DND-41 (cell line): ENCODE measurements around the gene BNC1.

Source experiments
- ATAC-seq: fragments of 200-7000 bp; cut with Tn5 transposase; 3 replicates; pipeline ENCODE4 v1.9.1; 2021; ENCODE audit warnings: low read depth; ENCODE audit not compliant: insufficient read depth
- DNase-seq: peaks from one replicate; pipeline ENCODE4 v3.0.0-alpha.2; 2020
- H2AFZ ChIP-seq: 2 replicates; pipeline ENCODE4 v1.6.0; 2012; ENCODE audit warnings: low read depth, low read length
- H3K27ac ChIP-seq: 2 replicates; pipeline ENCODE4 v1.5.1; 2012; ENCODE audit warnings: low read length, inconsistent platforms
- H3K27me3 ChIP-seq: fragments of 200-600 bp; sonication (generic); 2 replicates; pipeline ENCODE4 v1.6.0; 2012; ENCODE audit warnings: low read length, mild to moderate bottlenecking, inconsistent platforms; ENCODE audit not compliant: insufficient read depth, poor library complexity
- H3K36me3 ChIP-seq: 2 replicates; pipeline ENCODE4 v1.5.1; 2012; ENCODE audit warnings: low read length, inconsistent platforms; ENCODE audit not compliant: insufficient read depth
- H3K4me1 ChIP-seq: 2 replicates; pipeline ENCODE4 v1.5.1; 2012; ENCODE audit warnings: mild to moderate bottlenecking, low read length; ENCODE audit not compliant: insufficient read depth
- H3K4me2 ChIP-seq: 2 replicates; pipeline ENCODE4 v1.6.0; 2012; ENCODE audit warnings: mild to moderate bottlenecking, moderate library complexity, low read length, inconsistent platforms; ENCODE audit not compliant: insufficient read depth
- H3K4me3 ChIP-seq, 2 experiments: fragments of 200-600 bp in 1 of 2; shearing (Covaris generic) in 1 of 2; 2 replicates each; pipeline ENCODE4 v1.5.1; 2012 to 2016; ENCODE audit warnings: inconsistent platforms in 2 of 2, low read length in 2 of 2, mild to moderate bottlenecking in 2 of 2, low read depth in 1 of 2, moderate library complexity in 1 of 2
- H3K79me2 ChIP-seq: 2 replicates; pipeline ENCODE4 v1.6.0; 2012; ENCODE audit warnings: low read length, inconsistent platforms; ENCODE audit not compliant: insufficient read depth
- H3K9ac ChIP-seq: 2 replicates; pipeline ENCODE4 v1.6.0; 2012; ENCODE audit warnings: low read depth, mild to moderate bottlenecking, inconsistent platforms, low read length, moderate library complexity
- H3K9me3 ChIP-seq: 2 replicates; pipeline ENCODE4 v1.5.1; 2012; ENCODE audit warnings: low read length, moderate library complexity, mild to moderate bottlenecking, inconsistent platforms; ENCODE audit not compliant: insufficient read depth, severe bottlenecking
- H4K20me1 ChIP-seq: 2 replicates; pipeline ENCODE4 v1.6.0; 2012; ENCODE audit warnings: low read length; ENCODE audit not compliant: insufficient read depth
- EZH2 ChIP-seq: IDR thresholded peaks from 3 replicates; pipeline ENCODE4 v1.6.1; 2012; ENCODE audit warnings: borderline replicate concordance, low read depth, mild to moderate bottlenecking, moderate library complexity, low read length, inconsistent platforms; ENCODE audit not compliant: severe bottlenecking
- TF ChIP-seq, protein P1 (sequence below): IDR thresholded peaks from 2 replicates; pipeline ENCODE4 v1.5.1; 2012; ENCODE audit warnings: borderline replicate concordance, low read length, moderate library complexity, mild to moderate bottlenecking; ENCODE audit not compliant: poor library complexity, severe bottlenecking; ENCODE audit errors: extremely low read depth

Gene BNC1

DNA sequence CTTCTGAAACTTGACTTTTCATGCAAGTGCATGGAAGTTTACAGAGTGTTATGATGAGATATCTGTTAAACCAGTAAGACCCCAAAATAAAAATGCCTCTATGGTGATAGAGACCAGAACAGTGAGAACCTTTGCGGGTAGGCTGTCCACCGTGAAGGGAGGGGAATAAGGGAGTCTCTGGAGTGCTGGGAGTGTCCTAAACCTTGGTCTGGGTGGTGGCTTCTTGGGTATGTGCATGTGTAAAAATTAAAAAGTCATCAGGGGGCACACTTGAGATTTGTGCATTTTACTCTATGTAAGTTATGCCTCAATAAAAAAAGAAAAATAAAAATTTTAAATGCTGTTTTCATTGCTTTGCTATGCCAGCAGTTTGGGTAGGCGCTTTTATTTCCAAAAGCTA lies 38.2 kb upstream of the BNC1 start:
- TF ChIP-seq, protein P1, sequence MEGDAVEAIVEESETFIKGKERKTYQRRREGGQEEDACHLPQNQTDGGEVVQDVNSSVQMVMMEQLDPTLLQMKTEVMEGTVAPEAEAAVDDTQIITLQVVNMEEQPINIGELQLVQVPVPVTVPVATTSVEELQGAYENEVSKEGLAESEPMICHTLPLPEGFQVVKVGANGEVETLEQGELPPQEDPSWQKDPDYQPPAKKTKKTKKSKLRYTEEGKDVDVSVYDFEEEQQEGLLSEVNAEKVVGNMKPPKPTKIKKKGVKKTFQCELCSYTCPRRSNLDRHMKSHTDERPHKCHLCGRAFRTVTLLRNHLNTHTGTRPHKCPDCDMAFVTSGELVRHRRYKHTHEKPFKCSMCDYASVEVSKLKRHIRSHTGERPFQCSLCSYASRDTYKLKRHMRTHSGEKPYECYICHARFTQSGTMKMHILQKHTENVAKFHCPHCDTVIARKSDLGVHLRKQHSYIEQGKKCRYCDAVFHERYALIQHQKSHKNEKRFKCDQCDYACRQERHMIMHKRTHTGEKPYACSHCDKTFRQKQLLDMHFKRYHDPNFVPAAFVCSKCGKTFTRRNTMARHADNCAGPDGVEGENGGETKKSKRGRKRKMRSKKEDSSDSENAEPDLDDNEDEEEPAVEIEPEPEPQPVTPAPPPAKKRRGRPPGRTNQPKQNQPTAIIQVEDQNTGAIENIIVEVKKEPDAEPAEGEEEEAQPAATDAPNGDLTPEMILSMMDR, result no peak
- TF ChIP-seq EZH2, result no peak
- H3K4me2 ChIP-seq, result no peak overlapping the region
- no peak overlapping the region for H2AFZ ChIP-seq
- no peak overlapping the region for H3K4me3 ChIP-seq
- no peaks in the 10 kb centered on the region for H3K4me1 ChIP-seq
- no peak for ATAC-seq
- H3K27me3 ChIP-seq, result no peaks in the 10 kb centered on the region
- H3K79me2 ChIP-seq, result no peaks in the 10 kb centered on the region
- no peak for DNase-seq
- H3K27ac ChIP-seq, result no peak overlapping the region
- no peak overlapping the region for H3K9ac ChIP-seq
- no peaks in the 10 kb centered on the region for H3K9me3 ChIP-seq
- no peaks in the 10 kb centered on the region for H4K20me1 ChIP-seq
- no peaks in the 10 kb centered on the region for H3K36me3 ChIP-seq

DNA sequence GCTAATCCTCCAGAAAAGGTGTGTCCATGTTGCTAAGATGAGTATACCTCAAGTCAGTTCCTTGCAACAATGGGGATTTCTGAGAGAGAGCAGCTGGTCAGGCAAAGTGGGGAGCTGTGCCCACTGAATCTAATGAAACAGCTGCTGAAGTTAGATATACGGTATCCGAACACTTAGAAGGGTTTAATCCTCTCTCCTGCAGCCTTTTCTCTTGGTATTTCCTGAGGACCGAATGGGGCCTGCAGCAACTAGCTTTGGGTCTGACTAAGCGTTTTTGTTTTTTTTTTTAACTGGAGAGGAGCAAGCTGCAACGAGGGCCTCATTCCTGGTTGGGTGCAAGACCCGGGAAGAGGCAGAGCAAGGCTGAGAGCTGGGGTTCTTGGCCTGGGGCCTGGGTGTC lies 37.6 kb upstream of the BNC1 start:
- no peak overlapping the region for H3K4me3 ChIP-seq
- no peaks in the 10 kb centered on the region for H3K4me1 ChIP-seq
- TF ChIP-seq, protein P1, result no peak
- no peak for TF ChIP-seq EZH2
- no peaks in the 10 kb centered on the region for H4K20me1 ChIP-seq
- no peak overlapping the region for H3K9ac ChIP-seq
- no peaks in the 10 kb centered on the region for H3K27me3 ChIP-seq
- no peaks in the 10 kb centered on the region for H3K9me3 ChIP-seq
- ATAC-seq, result no peak
- no peak overlapping the region for H2AFZ ChIP-seq
- H3K27ac ChIP-seq, result no peak overlapping the region
- no peaks in the 10 kb centered on the region for H3K36me3 ChIP-seq
- H3K4me2 ChIP-seq, result no peak overlapping the region
- H3K79me2 ChIP-seq, result no peaks in the 10 kb centered on the region
- DNase-seq, result no peak

DNA sequence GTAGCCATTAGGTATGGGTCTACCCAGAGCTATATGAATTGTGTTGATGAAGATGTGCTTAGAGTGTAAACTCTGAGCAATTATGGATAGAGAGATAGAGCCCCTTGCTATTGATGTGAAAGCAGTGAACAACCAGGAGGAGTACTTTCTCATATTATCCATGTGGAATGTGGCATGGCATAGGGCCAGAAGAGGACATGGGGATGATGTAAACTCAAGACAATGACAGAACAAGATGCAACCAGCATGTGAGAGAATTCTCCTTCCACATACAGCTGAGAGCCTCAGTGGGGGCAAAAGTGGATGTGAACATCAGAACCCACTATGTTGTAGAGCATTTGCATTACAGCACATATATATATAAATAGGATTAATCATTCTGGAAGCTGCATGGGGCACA lies 36.4 kb upstream of the BNC1 start:
- H3K9me3 ChIP-seq, result no peaks in the 10 kb centered on the region
- H3K9ac ChIP-seq, result no peak overlapping the region
- H3K4me1 ChIP-seq, result no peaks in the 10 kb centered on the region
- no peak for DNase-seq
- no peak overlapping the region for H3K4me3 ChIP-seq
- H2AFZ ChIP-seq, result no peak overlapping the region
- no peaks in the 10 kb centered on the region for H3K36me3 ChIP-seq
- no peaks in the 10 kb centered on the region for H3K27me3 ChIP-seq
- no peaks in the 10 kb centered on the region for H4K20me1 ChIP-seq
- no peak for ATAC-seq
- TF ChIP-seq, protein P1, result no peak
- no peak for TF ChIP-seq EZH2
- H3K4me2 ChIP-seq, result no peak overlapping the region
- no peaks in the 10 kb centered on the region for H3K79me2 ChIP-seq
- no peak overlapping the region for H3K27ac ChIP-seq

DNA sequence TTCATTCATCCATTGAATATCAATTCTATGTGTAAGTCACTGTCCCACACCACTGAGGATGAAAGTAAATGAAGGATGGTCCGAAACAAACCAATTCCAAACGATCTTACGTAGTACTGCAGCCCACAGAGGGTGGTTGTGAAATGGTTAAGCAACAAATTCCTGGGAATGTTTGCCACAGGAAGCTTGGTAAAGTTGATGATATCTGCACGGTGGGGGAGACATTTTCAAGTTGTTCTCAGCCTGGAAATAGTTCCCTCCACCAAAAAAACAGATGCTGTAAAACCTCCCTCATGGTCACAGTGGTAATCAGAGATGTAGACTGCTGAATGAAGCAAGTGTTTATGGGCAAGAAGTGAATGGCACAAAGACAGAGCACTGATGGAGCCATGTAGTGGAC lies 35.9 kb upstream of the BNC1 start:
- Histone ChIP-seq H3K4me1 (no peaks in the 10 kb centered on the region), H3K36me3 (no peaks in the 10 kb centered on the region), H3K79me2 (no peaks in the 10 kb centered on the region), H3K9me3 (no peaks in the 10 kb centered on the region), H3K4me2 (no peak overlapping the region), H3K27ac (no peak overlapping the region), H2AFZ (no peak overlapping the region), H4K20me1 (no peaks in the 10 kb centered on the region), H3K27me3 (no peaks in the 10 kb centered on the region), H3K4me3 (no peak overlapping the region), H3K9ac (no peak overlapping the region)
- DNase-seq (no peak), ATAC-seq (no peak)
- TF ChIP-seq, protein P1, result no peak
